Stomach (tissue), 9 donors: Measurements from ENCODE around the gene FAM3B. TPM values are rescaled to one million over a fixed set of nuclear protein-coding genes. Genes with fewer than 3 reads are reported as not detected.

Source experiments
- DNase-seq, 2 donors: peaks; one replicate each; pipeline versions ENCODE4 v3.0.0 to v3.0.0-alpha.2; 2013 to 2019
- H3K27ac ChIP-seq, 5 donors: fragments of 200-600 bp in 4 of 5; sonication (generic) in 4 of 5; one replicate each; pipeline ENCODE4 v1.5.1; 2013 to 2019; ENCODE audit warnings: mild to moderate bottlenecking in 1 of 5, moderate library complexity in 1 of 5
- H3K27me3 ChIP-seq, 3 donors: fragments of 200-600 bp; sonication (generic); one replicate each; pipeline ENCODE4 v1.5.1; 2017 to 2019; ENCODE audit warnings: mixed run types in 1 of 3
- H3K36me3 ChIP-seq, 4 donors: fragments of 200-600 bp; sonication (generic); 1 replicate in 3 of 4; 2 replicates in 1 of 4; pipeline ENCODE4 v1.5.1; 2016 to 2019
- H3K4me1 ChIP-seq, 4 donors: fragments of 200-600 bp; sonication (generic); one replicate each; pipeline ENCODE4 v1.5.1; 2016 to 2019
- H3K4me3 ChIP-seq, 4 donors: fragments of 200-600 bp; sonication (generic) in 3 of 4; one replicate each; pipeline ENCODE4 v1.5.1; 2016 to 2019; ENCODE audit warnings: mild to moderate bottlenecking in 1 of 4
- H3K9me3 ChIP-seq, 4 donors: fragments of 200-600 bp; sonication (generic); one replicate each; pipeline ENCODE4 v1.5.1; 2016 to 2019
- EP300 ChIP-seq: sonication (generic); formaldehyde crosslinking; IDR thresholded peaks from one replicate; pipeline ENCODE4 v1.6.1; 2017; ENCODE audit warnings: antibody characterized with exemption
- POLR2A ChIP-seq, 4 donors: fragments of 450-650 bp; IDR thresholded peaks; one replicate each; pipeline ENCODE4 v1.6.1; 2016; ENCODE audit warnings: antibody characterized with exemption in 4 of 4, control low read depth in 2 of 4, mild to moderate bottlenecking in 1 of 4, moderate library complexity in 1 of 4
- POLR2AphosphoS5 ChIP-seq, 3 donors: sonication (generic); formaldehyde crosslinking; IDR thresholded peaks; one replicate each; pipeline ENCODE4 v1.6.1; 2016; ENCODE audit warnings: antibody characterized with exemption in 3 of 3
- WGBS, 5 donors: extraction: QIAGEN DNeasy Blood & Tissue Kit in 3 of 5; methylation state at CpG; one replicate each; pipeline versions ENCODE4 v1.1.5 to v1.1.7; 2013 to 2018; 5-methylcytosine and 5-hydroxymethylcytosine counted together
- intact Hi-C: fragments of 100-400 bp; cut with DNase I; formaldehyde crosslinking; loops from one replicate; pipeline ENCODE4 v1.15.1; 2023; ENCODE audit warnings: low total_unique reads
- polyA plus RNA-seq, 3 donors: library from polyadenylated mRNA; stranded (reverse); fragments of 200-250 nt; gene quantifications; one replicate each; pipeline ENCODE4 v1.2.3, GENCODE V29; 2013
- total RNA-seq, 5 donors: library from RNA; depleted of rRNA; stranded (reverse); fragments of >200 nt; gene quantifications; one replicate each; pipeline versions ENCODE4 v1.1.0 to v1.2.3, GENCODE V29; 2014 to 2016
- TF ChIP-seq, protein P1 (sequence below), 7 experiments: fragments of 450-650 bp in 4 of 7; fragments of 200-600 bp in 3 of 7; sonication (generic) in 3 of 7; IDR thresholded peaks; one replicate each; pipeline ENCODE4 v1.5.1; 2016 to 2019; ENCODE audit warnings: antibody characterized with exemption in 7 of 7, control low read depth in 2 of 7, mild to moderate bottlenecking in 1 of 7
- donor health status: healthy with polysubstance abuse.
- donor health status: Bipolar disorder and iron deficiency.
- donor health status: healthy.

FAM3B gene
- total and polyA plus RNA-seq, 8 donors: 12.3 to 103 (median 89.0) TPM; not detected in 1

DNA sequence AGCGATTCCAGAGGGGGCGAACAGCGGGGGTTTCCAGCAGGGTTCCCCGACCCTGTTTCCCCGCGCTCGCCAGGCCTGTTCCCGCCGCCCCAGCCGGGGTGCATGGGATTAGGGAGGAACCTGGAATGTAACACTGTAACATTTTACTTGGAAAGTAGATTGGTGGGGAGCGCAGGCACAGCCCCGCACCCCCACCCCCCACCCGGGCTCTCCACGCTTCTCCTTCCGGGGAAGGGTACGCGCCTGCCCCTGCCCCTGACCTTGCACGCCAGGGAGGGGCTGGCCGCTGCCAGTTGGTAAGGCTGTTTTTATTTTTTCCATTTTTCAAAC lies 427 bp downstream of the FAM3B start:
- intact Hi-C loops: no loop called here
- Histone ChIP-seq H3K27ac (peak overlapping the region; percentile 75 to 88 (median 86)), H3K27me3 (peaks cover 0 to 25% (median 15%) of the 10 kb centered on the region in 3 donors), H3K4me3 (peak overlapping the region; percentile 43 to 59 (median 51)), H3K4me1 (peaks cover 26 to 33% (median 28%) of the 10 kb centered on the region in 4 donors), H3K36me3 (no peaks in the 10 kb centered on the region), H3K9me3 (no peaks in the 10 kb centered on the region)
- no peak for DNase-seq
- TF ChIP-seq POLR2AphosphoS5 (IDR thresholded peaks at IDR 0.05) (no peak), EP300 (no peak), POLR2A (IDR thresholded peaks at IDR 0.05) (no peak)
- TF ChIP-seq, protein P1, sequence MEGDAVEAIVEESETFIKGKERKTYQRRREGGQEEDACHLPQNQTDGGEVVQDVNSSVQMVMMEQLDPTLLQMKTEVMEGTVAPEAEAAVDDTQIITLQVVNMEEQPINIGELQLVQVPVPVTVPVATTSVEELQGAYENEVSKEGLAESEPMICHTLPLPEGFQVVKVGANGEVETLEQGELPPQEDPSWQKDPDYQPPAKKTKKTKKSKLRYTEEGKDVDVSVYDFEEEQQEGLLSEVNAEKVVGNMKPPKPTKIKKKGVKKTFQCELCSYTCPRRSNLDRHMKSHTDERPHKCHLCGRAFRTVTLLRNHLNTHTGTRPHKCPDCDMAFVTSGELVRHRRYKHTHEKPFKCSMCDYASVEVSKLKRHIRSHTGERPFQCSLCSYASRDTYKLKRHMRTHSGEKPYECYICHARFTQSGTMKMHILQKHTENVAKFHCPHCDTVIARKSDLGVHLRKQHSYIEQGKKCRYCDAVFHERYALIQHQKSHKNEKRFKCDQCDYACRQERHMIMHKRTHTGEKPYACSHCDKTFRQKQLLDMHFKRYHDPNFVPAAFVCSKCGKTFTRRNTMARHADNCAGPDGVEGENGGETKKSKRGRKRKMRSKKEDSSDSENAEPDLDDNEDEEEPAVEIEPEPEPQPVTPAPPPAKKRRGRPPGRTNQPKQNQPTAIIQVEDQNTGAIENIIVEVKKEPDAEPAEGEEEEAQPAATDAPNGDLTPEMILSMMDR (IDR thresholded peaks at IDR 0.05): no peak
- 4 to 13% (median 7%) methylated on average over 15 to 19 of the region's 19 CpGs for WGBS, 5 donors

DNA sequence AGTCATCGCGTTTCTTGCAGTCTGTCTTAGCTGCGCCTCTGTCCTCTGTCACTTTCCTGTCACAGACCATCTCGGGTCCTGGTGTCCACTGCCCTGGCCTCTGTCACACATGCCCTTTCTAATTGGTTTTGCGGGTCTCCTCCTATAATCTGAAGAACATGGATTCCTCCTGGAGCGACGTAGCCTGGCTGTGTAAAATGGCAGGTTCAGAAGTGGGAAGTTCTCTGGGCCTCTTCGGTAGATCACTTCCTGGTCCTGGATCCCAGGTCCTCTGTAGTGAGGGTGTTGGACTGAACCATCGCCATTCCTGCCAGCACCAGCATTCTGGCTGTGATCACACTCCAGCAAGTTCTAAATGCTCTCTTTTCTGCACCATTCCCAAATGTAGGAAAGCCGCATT lies 857 bp downstream of the FAM3B start:
- Histone ChIP-seq H3K4me3 (peak overlapping the region; percentile 43 to 59 (median 51)), H3K27me3 (peaks cover 0 to 25% (median 15%) of the 10 kb centered on the region in 3 donors), H3K27ac (peak overlapping the region; percentile 75 to 88 (median 86)), H3K4me1 (peaks cover 26 to 37% (median 30%) of the 10 kb centered on the region in 4 donors), H3K36me3 (no peaks in the 10 kb centered on the region), H3K9me3 (no peaks in the 10 kb centered on the region)
- TF ChIP-seq EP300 (no peak), POLR2A (IDR thresholded peaks at IDR 0.05) (no peak), POLR2AphosphoS5 (IDR thresholded peaks at IDR 0.05) (no peak)
- TF ChIP-seq, protein P1 (IDR thresholded peaks at IDR 0.05): no peak
- intact Hi-C loops: no loop called here
- WGBS, 5 donors: 41 to 67% (median 46%) methylated on average over 10 of the region's 10 CpGs
- DNase-seq: peak in 1 of 2 donors; percentile 37

DNA sequence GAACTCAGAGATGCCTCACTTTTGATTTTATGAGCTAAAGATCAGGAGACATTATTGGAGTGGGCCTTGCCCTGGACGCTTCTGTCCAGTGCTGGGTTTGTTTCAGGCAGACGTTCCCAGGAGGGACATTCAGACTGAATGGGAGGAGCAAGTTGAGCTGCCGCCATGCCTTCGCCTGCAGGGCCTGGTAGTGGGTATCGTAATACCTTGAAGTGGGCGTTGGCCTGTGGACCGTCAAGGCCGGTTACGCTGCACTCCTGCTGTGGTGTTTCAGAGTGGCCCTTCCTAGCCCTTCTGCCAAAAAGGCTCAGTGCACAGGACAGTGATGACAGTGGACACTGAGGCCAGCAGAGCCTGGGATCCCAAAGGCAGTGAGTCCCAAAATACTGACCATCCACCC lies 1.6 kb downstream of the FAM3B start:
- TF ChIP-seq, protein P1 (IDR thresholded peaks at IDR 0.05): no peak
- TF ChIP-seq EP300 (no peak), POLR2AphosphoS5 (IDR thresholded peaks at IDR 0.05) (no peak), POLR2A (IDR thresholded peaks at IDR 0.05) (no peak)
- DNase-seq: no peak
- H3K9me3 ChIP-seq: no peaks in the 10 kb centered on the region
- intact Hi-C loops: no loop called here
- peak overlapping the region in 1 of 5 donors; percentile 2 for H3K27ac ChIP-seq
- no peaks in the 10 kb centered on the region for H3K36me3 ChIP-seq
- no peak overlapping the region for H3K4me3 ChIP-seq
- peaks cover 0 to 25% (median 15%) of the 10 kb centered on the region in 3 donors for H3K27me3 ChIP-seq
- WGBS, 5 donors: 80 to 94% (median 89%) methylated on average over 9 of the region's 9 CpGs
- peaks cover 26 to 43% (median 34%) of the 10 kb centered on the region in 4 donors for H3K4me1 ChIP-seq

DNA sequence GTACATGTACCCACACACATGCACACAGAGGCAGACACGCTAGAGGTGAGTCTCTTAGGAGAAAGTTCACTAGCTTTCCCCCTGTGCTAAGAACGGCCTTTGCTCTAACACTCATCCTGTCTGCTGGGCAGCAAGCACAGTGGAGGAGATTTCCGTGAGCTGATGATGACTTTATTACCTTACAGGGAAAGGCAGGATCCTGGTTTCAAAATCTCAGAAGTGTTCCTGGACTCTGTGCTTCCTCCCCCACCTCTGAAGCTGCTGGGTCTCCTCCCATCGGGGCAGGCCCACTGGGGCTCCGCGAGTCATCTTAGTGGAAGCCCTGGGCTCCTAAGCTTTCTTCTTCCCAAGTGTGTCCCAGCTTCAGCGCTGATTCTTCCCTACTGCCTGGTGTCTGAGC lies 2.7 kb downstream of the FAM3B start:
- Histone ChIP-seq H3K4me3 (no peak overlapping the region), H3K36me3 (no peaks in the 10 kb centered on the region), H3K9me3 (no peaks in the 10 kb centered on the region), H3K27ac (no peak overlapping the region), H3K4me1 (peaks cover 26 to 43% (median 34%) of the 10 kb centered on the region in 4 donors), H3K27me3 (peaks cover 0 to 25% (median 15%) of the 10 kb centered on the region in 3 donors)
- intact Hi-C loops: no loop called here
- 75 to 87% (median 81%) methylated on average over 4 to 7 of the region's 7 CpGs for WGBS, 5 donors
- TF ChIP-seq POLR2AphosphoS5 (IDR thresholded peaks at IDR 0.05): no peak
- TF ChIP-seq, protein P1 (IDR thresholded peaks at IDR 0.05): no peak
- TF ChIP-seq POLR2A (IDR thresholded peaks at IDR 0.05): no peak
- no peak for TF ChIP-seq EP300
- no peak for DNase-seq
